Esophagus squamous epithelium (tissue), 5 donors: ENCODE measurements around the gene C11orf91. TPM values are rescaled to one million over a fixed set of nuclear protein-coding genes. Genes with fewer than 3 reads are reported as not detected.

ENCODE experiments used
- DNase-seq: peaks from one replicate; lab custom pipeline; 2025; lab: John Stamatoyannopoulos, UW
- H3K27ac ChIP-seq, 4 donors: fragments of 200-600 bp; sonication (generic); one replicate each; pipeline ENCODE4 v1.5.1; 2016 to 2019; ENCODE audit warnings: mild to moderate bottlenecking in 1 of 4
- H3K27me3 ChIP-seq, 4 donors: fragments of 200-600 bp; sonication (generic); 1 replicate in 3 of 4; 2 replicates in 1 of 4; pipeline versions ENCODE4 v1.5.1 to v1.6.0; 2017 to 2021; ENCODE audit warnings: antibody characterized with exemption in 1 of 4
- H3K36me3 ChIP-seq, 3 donors: fragments of 200-600 bp; sonication (generic); one replicate each; pipeline ENCODE4 v1.5.1; 2016 to 2019
- H3K4me1 ChIP-seq, 3 donors: fragments of 200-600 bp; sonication (generic); one replicate each; pipeline ENCODE4 v1.5.1; 2017 to 2019
- H3K4me3 ChIP-seq, 4 donors: fragments of 200-600 bp; sonication (generic); 1 replicate in 3 of 4; 2 replicates in 1 of 4; pipeline ENCODE4 v1.5.1; 2016 to 2019; ENCODE audit warnings: mild to moderate bottlenecking in 2 of 4, moderate library complexity in 1 of 4
- H3K9me3 ChIP-seq, 3 donors: fragments of 200-600 bp; sonication (generic); one replicate each; pipeline ENCODE4 v1.5.1; 2016 to 2019
- POLR2A ChIP-seq, 4 donors: fragments of 450-650 bp; IDR thresholded peaks; one replicate each; pipeline ENCODE4 v1.6.1; 2017; ENCODE audit warnings: antibody characterized with exemption in 4 of 4, mild to moderate bottlenecking in 4 of 4, moderate library complexity in 3 of 4
- whole genome bisulfite sequencing, 2 donors: methylation state at CpG; one replicate each; pipeline ENCODE4 v1.1.5; 2018; 5-methylcytosine and 5-hydroxymethylcytosine counted together
- intact Hi-C: fragments of 100-400 bp; cut with DNase I; formaldehyde crosslinking; loops from one replicate; pipeline ENCODE4 v1.15.0; 2022
- total RNA-seq, 4 donors: library from RNA; depleted of rRNA; stranded (reverse); fragments of >200 nt; gene quantifications; one replicate each; pipeline ENCODE4 v1.1.0, GENCODE V29; 2016
- TF ChIP-seq, protein P1 (sequence below), 6 experiments: fragments of 450-650 bp in 4 of 6; fragments of 200-600 bp in 2 of 6; sonication (generic) in 2 of 6; IDR thresholded peaks; one replicate each; pipeline ENCODE4 v1.5.1; 2016 to 2019; ENCODE audit warnings: antibody characterized with exemption in 6 of 6, mild to moderate bottlenecking in 4 of 6, moderate library complexity in 4 of 6
- donor health status: DM: yes; HTN: yes; CAD: no.

C11orf91 gene
- total RNA-seq, 4 donors from 2014 or later, result not detected

DNA sequence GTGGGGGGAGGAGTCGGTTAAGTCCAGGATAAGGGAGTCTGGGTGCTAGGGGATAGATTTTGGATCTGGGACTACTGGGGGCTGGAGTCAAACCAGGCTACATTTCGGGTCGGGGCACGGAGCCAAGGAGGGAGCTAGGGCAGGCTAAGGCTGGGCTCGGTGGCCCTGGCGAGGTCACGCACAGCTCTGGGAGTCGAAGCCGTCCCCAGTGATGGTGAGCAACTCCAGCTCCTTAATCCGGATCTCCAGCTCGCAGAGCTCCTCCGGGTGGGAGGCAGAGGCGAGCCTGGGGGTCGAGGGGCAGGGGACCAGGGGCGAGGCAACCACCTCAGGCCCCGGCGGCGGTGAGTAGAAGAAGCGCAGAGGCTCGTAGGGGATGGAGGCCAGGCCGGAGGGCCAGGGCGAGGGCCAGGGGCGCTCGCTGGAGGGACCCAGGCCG, 544 bp downstream of the C11orf91 start:
- intact Hi-C loops, result no loop called here
- 32 to 53% methylated on average over 8 to 16 of the region's 25 CpGs for WGBS, 2 donors
- DNase-seq, result no peak

DNA sequence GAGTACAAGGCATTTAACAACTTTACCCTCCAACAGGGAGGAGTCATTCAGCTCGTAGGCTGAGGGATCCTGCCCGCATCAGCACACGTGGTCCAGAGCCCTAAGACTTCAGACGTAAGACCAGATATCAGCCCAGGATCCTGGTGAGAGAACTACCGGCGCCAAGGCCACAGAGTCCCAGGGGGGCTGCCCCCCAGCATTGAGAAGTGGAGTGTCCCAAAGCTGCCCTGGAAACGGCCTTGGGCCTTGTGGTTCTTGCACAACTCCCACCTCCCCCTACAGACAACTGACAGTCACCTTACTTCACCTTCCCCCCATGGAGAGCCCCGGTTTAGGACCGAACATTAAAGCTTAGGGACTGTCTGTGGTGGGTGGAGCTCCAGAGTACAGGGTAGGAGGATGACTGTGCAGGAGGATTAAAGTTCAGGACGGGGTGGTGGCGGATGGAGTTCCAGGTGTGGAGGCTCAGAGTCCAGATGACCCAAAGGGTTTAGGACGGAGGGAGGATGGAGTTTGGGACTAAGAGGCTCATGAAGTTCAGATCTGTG, 1.0 kb downstream of the C11orf91 start:
- Histone ChIP-seq H3K36me3 (peaks cover 0 to 4% (median 0%) of the 10 kb centered on the region in 3 donors), H3K4me3 (peak overlapping the region in 2 of 4 donors; percentile 51 to 67), H3K27me3 (no peaks in the 10 kb centered on the region), H3K9me3 (no peaks in the 10 kb centered on the region), H3K27ac (peak overlapping the region; percentile 87 to 91 (median 90)), H3K4me1 (peaks cover 50 to 91% (median 56%) of the 10 kb centered on the region in 3 donors)
- peak in 1 of 4 donors; percentile 21 for TF ChIP-seq POLR2A (IDR thresholded peaks at IDR 0.05)
- TF ChIP-seq, protein P1, sequence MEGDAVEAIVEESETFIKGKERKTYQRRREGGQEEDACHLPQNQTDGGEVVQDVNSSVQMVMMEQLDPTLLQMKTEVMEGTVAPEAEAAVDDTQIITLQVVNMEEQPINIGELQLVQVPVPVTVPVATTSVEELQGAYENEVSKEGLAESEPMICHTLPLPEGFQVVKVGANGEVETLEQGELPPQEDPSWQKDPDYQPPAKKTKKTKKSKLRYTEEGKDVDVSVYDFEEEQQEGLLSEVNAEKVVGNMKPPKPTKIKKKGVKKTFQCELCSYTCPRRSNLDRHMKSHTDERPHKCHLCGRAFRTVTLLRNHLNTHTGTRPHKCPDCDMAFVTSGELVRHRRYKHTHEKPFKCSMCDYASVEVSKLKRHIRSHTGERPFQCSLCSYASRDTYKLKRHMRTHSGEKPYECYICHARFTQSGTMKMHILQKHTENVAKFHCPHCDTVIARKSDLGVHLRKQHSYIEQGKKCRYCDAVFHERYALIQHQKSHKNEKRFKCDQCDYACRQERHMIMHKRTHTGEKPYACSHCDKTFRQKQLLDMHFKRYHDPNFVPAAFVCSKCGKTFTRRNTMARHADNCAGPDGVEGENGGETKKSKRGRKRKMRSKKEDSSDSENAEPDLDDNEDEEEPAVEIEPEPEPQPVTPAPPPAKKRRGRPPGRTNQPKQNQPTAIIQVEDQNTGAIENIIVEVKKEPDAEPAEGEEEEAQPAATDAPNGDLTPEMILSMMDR (IDR thresholded peaks at IDR 0.05), result no peak
- 44 to 59% methylated on average over 4 to 9 of the region's 12 CpGs for WGBS, 2 donors
- no peak for DNase-seq
- intact Hi-C loops, result no loop called here

More for the DNA sequence above, 544 bp downstream of the C11orf91 start:
- Histone ChIP-seq H3K9me3 (no peaks in the 10 kb centered on the region), H3K27ac (peak overlapping the region; percentile 87 to 91 (median 90)), H3K4me1 (peaks cover 45 to 91% (median 52%) of the 10 kb centered on the region in 3 donors), H3K27me3 (no peaks in the 10 kb centered on the region), H3K4me3 (peak overlapping the region; percentile 48 to 67 (median 52)), H3K36me3 (peaks cover 0 to 8% (median 0%) of the 10 kb centered on the region in 3 donors)
- TF ChIP-seq, protein P1 (IDR thresholded peaks at IDR 0.05), result no peak
- no peak for TF ChIP-seq POLR2A (IDR thresholded peaks at IDR 0.05)

DNA sequence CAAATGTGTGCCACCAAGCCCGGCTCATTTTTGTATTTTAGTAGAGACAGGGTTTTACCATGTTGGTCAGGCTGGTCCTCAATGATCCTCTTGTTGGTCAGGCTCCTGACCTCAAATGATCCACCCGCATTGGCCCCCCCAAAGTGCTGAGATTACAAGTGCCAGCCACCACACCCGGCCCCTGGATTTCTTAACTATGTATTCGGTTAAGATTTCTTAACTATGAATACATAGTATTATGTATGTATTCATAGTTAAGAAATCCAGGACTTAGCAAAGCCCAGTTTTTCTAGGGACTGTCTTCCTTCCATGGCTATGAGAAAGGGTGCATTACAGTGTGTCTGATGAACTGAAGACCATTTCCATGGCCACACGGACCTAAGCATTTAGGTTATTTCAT, 1.7 kb downstream of the C11orf91 start:
- 70 to 73% methylated on average over 5 of the region's 5 CpGs for WGBS, 2 donors
- Histone ChIP-seq H3K36me3 (no peaks in the 10 kb centered on the region), H3K27me3 (no peaks in the 10 kb centered on the region), H3K27ac (peak overlapping the region; percentile 87 to 91 (median 90)), H3K9me3 (no peaks in the 10 kb centered on the region), H3K4me3 (no peak overlapping the region), H3K4me1 (peaks cover 51 to 91% (median 56%) of the 10 kb centered on the region in 3 donors)
- no peak for TF ChIP-seq POLR2A (IDR thresholded peaks at IDR 0.05)
- TF ChIP-seq, protein P1 (IDR thresholded peaks at IDR 0.05), result no peak
- intact Hi-C loops, result no loop called here
- DNase-seq, result no peak

DNA sequence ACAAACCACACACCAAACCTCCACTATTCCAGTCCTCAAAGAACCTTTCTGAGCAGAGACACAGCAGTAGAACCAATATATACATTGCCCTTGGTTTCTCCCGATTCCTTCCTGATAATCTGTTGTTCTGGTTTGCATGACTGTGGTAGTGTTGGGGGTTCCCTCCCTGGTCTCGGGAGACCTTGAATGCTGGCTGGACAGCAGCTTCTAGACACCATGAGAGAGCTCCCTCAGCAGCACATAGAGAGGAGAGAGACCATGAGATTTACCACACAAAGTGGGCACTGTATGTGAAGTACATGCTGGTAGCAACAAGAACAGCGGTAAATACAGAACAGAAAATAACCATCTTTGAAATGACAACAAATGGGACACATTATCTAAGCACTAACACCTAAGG, 2.6 kb downstream of the C11orf91 start:
- H3K36me3 ChIP-seq, result no peaks in the 10 kb centered on the region
- peak overlapping the region in 3 of 4 donors; percentile 65 to 91 (median 78) for H3K27ac ChIP-seq

More for the DNA sequence above, 2.6 kb downstream of the C11orf91 start:
- intact Hi-C loops, result no loop called here
- Histone ChIP-seq H3K4me3 (no peak overlapping the region), H3K4me1 (peaks cover 50 to 91% (median 61%) of the 10 kb centered on the region in 3 donors), H3K27me3 (no peaks in the 10 kb centered on the region), H3K9me3 (no peaks in the 10 kb centered on the region)
- WGBS, 2 donors, result 66 to 84% methylated on average over 2 of the region's 3 CpGs
- no peak for DNase-seq
- TF ChIP-seq POLR2A (IDR thresholded peaks at IDR 0.05), result no peak
- TF ChIP-seq, protein P1 (IDR thresholded peaks at IDR 0.05), result no peak
